Measurements from ENCODE around the gene SPACA6. TPM values are rescaled to one million over a fixed set of nuclear protein-coding genes. Genes with fewer than 3 reads are reported as not detected.
A peak's percentile ranks its signal among the peaks of the same experiment; 100 is the strongest.

The SPACA6 gene
- total RNA-seq, 1 donor, result 5.3 TPM

DNA sequence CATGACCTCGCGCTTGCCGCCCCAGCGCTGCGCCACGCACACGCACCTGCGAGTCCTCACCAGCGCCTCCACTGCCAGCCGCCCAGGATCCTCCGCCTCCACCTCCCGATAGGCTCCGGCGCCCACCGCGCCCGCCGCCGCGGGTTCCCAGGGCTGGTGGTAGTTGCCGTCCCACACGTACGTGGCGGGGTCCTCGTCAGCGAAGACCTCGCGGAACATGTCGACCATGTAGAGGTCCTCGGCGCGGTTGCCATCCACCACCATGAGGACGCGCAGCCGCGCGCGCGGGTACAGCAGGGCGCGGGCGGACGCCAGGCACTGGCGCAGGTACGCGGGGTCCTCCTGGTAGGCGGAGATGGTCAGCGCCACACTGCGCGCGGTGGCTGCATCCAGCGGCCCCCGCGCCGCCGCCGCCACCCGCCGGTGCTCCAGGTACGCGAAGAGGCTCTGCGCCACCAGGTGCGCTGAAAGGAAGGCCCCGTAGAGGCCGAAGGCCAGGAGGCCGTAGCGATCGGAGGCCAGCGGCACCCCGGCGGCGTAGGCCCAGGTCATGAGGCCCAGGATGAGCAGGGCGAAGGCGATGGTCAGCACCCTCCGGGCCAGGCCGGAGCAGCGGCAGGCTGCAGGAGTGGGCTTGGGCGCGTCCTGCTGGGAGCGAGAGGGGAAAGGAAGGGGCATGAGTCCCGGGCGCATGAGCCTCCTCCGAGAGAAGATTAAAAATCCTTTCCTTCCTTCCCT is 26.3 kb downstream of the SPACA6 start:
- no peak overlapping the region for H3K4me3 ChIP-seq (ENCODE audit: low read depth, low read length)
- TF ChIP-seq, protein P1, sequence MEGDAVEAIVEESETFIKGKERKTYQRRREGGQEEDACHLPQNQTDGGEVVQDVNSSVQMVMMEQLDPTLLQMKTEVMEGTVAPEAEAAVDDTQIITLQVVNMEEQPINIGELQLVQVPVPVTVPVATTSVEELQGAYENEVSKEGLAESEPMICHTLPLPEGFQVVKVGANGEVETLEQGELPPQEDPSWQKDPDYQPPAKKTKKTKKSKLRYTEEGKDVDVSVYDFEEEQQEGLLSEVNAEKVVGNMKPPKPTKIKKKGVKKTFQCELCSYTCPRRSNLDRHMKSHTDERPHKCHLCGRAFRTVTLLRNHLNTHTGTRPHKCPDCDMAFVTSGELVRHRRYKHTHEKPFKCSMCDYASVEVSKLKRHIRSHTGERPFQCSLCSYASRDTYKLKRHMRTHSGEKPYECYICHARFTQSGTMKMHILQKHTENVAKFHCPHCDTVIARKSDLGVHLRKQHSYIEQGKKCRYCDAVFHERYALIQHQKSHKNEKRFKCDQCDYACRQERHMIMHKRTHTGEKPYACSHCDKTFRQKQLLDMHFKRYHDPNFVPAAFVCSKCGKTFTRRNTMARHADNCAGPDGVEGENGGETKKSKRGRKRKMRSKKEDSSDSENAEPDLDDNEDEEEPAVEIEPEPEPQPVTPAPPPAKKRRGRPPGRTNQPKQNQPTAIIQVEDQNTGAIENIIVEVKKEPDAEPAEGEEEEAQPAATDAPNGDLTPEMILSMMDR (IDR thresholded peaks at IDR 0.05; ENCODE audit: insufficient read depth, low read length), result no peak
- DNase-seq (ENCODE audit: low read depth), result no peak

GRCh38 chr19:51721905-51722304 is 28.8 kb downstream of the SPACA6 start:
- no peak overlapping the region for H3K4me3 ChIP-seq (ENCODE audit: low read depth, low read length)
- no peak for DNase-seq (ENCODE audit: low read depth)
- TF ChIP-seq, protein P1 (IDR thresholded peaks at IDR 0.05; ENCODE audit: insufficient read depth, low read length), result no peak

DNA sequence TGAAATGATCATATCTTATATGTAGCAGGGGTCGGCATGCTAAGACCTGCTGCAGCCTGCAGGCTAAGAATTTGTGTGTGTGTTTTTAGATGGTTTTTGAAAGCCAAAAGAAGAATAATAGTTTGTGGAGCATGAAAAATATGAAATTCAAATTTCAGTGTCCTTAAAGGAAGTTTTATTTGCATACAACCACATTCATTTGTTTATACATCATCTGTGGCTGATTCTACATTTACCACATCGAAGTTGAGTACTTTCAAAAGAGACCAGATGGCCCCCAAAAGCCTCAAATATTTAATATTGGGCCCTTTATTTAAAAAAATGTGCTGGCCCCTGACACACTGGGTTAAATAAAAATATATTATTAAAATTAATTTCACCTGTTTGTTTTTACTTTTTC is 29.4 kb downstream of the SPACA6 start:
- TF ChIP-seq, protein P1 (IDR thresholded peaks at IDR 0.05; ENCODE audit: insufficient read depth, low read length), result no peak
- DNase-seq (ENCODE audit: low read depth), result no peak
- no peak overlapping the region for H3K4me3 ChIP-seq (ENCODE audit: low read depth, low read length)

GRCh38 chr19:51724543-51724942 is 31.4 kb downstream of the SPACA6 start:
- H3K4me3 ChIP-seq (ENCODE audit: low read depth, low read length), result peak overlapping the region; percentile 9
- peak; percentile 39 for DNase-seq (ENCODE audit: low read depth)
- TF ChIP-seq, protein P1 (IDR thresholded peaks at IDR 0.05; ENCODE audit: insufficient read depth, low read length), result no peak

DNA sequence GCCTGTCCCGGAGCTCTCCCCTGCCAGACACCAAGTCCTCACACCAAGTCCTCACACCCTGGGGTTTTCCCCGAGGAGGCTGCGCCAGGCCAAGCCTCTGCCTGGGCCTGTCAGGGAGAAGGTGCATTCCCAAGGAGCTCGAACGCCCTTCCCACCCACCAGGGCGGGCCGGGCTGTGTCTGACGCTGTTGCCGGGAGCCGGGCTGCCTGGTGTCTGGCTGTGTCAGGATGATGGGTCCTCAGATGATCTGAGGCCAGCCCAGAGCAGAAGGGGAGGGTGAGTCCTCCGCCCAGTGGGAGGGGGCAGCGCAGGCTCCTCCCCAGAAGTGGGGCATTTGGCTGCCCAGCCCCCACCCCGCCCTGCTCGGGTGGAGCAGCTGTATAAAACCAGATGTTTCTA is 32.9 kb downstream of the SPACA6 start:
- H3K4me3 ChIP-seq (ENCODE audit: low read depth, low read length), result no peak overlapping the region
- TF ChIP-seq, protein P1 (IDR thresholded peaks at IDR 0.05; ENCODE audit: insufficient read depth, low read length), result no peak
- peak; percentile 87 for DNase-seq (ENCODE audit: low read depth)

GRCh38 chr19:51727349-51727880 is 34.3 kb downstream of the SPACA6 start:
- H3K4me3 ChIP-seq (ENCODE audit: low read depth, low read length), result no peak overlapping the region
- TF ChIP-seq, protein P1 (IDR thresholded peaks at IDR 0.05; ENCODE audit: insufficient read depth, low read length), result no peak
- peak; percentile 54 for DNase-seq (ENCODE audit: low read depth)

Data from fibroblast of the aortic adventitia (primary cell).